ENCODE measurements around the gene RFX3.

RFX3 gene

GRCh38 chr9:3482578-3482977, 43.2 kb downstream of the RFX3 start:
- H3K4me3 ChIP-seq (ENCODE audit: low read depth, low read length): no peak overlapping the region
- no peak for TF ChIP-seq CTCF (IDR thresholded peaks at IDR 0.05; ENCODE audit: low read depth, low read length)
- in situ Hi-C loops (cut with HindIII; ENCODE audit: low sequenced_read_pairs): no loop called here
- DNase-seq (ENCODE audit: low read depth, low spot score): no peak

- no peak for DNase-seq (ENCODE audit: low read depth, low spot score)
- H3K4me3 ChIP-seq (ENCODE audit: low read depth, low read length): no peak overlapping the region
- TF ChIP-seq CTCF (IDR thresholded peaks at IDR 0.05; ENCODE audit: low read depth, low read length): no peak
- in situ Hi-C loops (cut with HindIII; ENCODE audit: low sequenced_read_pairs): no loop called here
These were observed 45.5 kb downstream of the RFX3 start for GRCh38 chr9:3480353-3480655.

GRCh38 chr9:3479514-3480352, 46.1 kb downstream of the RFX3 start:
- in situ Hi-C loops (cut with HindIII; ENCODE audit: low sequenced_read_pairs): no loop called here
- no peak for TF ChIP-seq CTCF (IDR thresholded peaks at IDR 0.05; ENCODE audit: low read depth, low read length)
- H3K4me3 ChIP-seq (ENCODE audit: low read depth, low read length): no peak overlapping the region
- no peak for DNase-seq (ENCODE audit: low read depth, low spot score)

- no peak for TF ChIP-seq CTCF (IDR thresholded peaks at IDR 0.05; ENCODE audit: low read depth, low read length)
- in situ Hi-C loops (cut with HindIII; ENCODE audit: low sequenced_read_pairs): no loop called here
- DNase-seq (ENCODE audit: low read depth, low spot score): no peak
- H3K4me3 ChIP-seq (ENCODE audit: low read depth, low read length): no peak overlapping the region
These were observed 47.2 kb downstream of the RFX3 start for GRCh38 chr9:3478549-3478953.

- in situ Hi-C loops (cut with HindIII; ENCODE audit: low sequenced_read_pairs): no loop called here
- TF ChIP-seq CTCF (IDR thresholded peaks at IDR 0.05; ENCODE audit: low read depth, low read length): no peak
- DNase-seq (ENCODE audit: low read depth, low spot score): no peak
- no peak overlapping the region for H3K4me3 ChIP-seq (ENCODE audit: low read depth, low read length)
These were observed 48.5 kb downstream of the RFX3 start for GRCh38 chr9:3477236-3477834.

- no peak overlapping the region for H3K4me3 ChIP-seq (ENCODE audit: low read depth, low read length)
- TF ChIP-seq CTCF (IDR thresholded peaks at IDR 0.05; ENCODE audit: low read depth, low read length): no peak
- in situ Hi-C loops (cut with HindIII; ENCODE audit: low sequenced_read_pairs): no loop called here
- no peak for DNase-seq (ENCODE audit: low read depth, low spot score)
These were observed 50.3 kb downstream of the RFX3 start for GRCh38 chr9:3475300-3476020.

Data from astrocyte of the spinal cord (primary cell).